HG03108 (cell line): ENCODE data around the gene IKZF4.

ENCODE experiments used
- ATAC-seq: cut with Tn5 transposase; IDR thresholded peaks from one replicate; pipeline ENCODE4 v1.9.1; 2021; ENCODE audit warnings: moderate library complexity; ENCODE audit not compliant: unreplicated experiment

The IKZF4 gene

DNA sequence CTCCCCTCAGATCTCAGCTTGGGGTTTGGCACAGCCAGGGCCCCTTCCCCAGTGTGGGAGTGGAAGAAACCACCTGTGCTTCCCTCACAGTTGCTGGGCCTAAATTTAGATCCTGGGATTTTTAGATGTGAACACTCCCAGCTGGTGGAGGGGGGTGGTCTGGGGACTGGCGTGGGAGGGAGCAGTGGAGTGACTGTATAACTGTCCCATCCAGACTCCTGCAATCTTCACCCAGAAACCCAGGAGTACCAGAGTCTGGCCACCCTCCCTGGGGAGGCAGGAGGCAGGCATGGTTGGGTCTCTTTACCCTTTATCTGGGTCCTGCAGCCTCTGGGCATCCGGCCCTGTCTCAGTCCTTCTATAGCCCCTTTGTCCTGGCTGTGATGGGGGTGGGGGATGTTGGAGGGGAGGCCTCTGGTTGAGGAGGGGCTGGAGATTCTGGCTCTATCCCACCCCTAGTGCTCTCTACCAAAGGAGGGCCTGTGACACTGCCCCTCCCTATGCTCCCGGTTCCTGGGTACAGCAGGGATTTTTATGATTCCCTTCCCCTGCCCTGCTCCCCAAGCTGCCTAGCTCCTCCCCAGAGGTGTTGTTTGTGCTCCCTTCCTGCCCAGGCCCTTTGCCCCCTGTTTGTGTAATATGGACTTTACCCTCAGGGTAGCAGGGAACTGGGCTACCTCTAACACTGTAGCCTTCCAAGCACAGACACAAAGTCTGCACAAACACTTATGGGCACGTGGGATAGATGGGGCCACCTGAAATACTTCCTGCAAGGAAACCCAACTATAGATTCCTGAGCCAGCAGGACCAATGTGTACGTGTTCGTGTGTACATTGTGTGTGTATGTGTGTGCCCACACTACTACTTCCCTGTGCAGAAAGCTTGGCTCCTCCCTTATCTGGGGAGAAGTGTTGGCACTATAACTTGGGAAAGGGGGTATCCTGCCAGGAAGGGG lies 60.8 kb downstream of the IKZF4 start:
- no peak for ATAC-seq

DNA sequence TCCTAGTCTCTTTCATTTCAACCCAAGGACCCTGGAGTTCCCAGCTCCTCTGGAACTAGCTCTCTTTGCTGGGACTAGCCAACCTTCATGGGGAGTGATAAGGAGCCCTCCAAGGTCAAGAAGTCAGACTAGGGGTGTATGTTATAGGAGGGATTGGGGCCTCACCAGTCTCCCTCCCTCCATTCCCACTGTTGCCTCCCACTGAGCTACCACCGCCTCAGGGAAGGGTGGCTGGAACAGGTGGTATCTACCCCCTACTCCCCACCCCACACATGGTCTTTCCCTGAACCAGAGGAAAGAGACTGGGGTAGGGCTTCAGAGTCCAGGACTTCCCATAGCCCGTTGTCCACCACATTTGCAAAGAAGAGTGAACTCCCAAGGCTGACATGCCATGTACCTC lies 61.5 kb downstream of the IKZF4 start:
- no peak for ATAC-seq

DNA sequence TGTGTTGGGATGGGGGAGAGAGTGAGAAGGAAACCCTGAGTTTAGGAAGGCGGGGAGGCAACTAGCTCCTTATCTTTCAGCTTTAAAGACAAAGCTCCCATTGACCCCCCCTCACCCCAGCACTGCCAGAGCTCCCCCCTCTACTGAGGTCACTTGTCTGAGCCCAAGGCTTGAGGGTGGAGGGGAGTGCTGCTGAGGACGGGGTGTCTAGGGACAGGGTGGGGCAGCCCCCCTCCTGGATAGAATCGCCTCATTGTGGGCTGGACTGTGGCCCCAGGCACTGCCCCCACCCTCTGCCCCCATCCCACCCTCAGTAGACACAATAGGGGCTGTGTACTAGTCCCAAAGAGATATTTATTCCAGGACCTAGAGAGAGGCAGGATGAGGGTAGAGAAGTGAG lies 62.1 kb downstream of the IKZF4 start:
- no peak for ATAC-seq

DNA sequence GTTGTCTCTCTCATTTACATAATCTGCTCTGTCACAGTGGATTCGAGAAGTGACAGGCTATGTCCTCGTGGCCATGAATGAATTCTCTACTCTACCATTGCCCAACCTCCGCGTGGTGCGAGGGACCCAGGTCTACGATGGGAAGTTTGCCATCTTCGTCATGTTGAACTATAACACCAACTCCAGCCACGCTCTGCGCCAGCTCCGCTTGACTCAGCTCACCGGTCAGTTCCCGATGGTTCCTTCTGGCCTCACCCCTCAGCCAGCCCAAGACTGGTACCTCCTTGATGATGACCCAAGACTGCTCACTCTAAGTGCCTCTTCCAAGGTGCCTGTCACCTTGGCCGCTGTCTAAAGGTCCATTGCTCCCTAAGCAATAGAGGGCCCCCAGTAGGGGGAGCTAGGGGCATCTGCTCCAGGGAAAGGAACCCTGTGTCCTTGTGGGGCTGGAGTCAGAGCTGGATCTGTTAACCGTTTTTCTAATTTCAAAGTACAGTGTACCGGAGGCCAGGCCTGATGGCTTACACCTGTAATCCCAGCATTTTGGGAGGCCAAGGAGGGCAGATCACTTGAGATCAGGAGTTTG lies 64.2 kb downstream of the IKZF4 start:
- no peak for ATAC-seq

DNA sequence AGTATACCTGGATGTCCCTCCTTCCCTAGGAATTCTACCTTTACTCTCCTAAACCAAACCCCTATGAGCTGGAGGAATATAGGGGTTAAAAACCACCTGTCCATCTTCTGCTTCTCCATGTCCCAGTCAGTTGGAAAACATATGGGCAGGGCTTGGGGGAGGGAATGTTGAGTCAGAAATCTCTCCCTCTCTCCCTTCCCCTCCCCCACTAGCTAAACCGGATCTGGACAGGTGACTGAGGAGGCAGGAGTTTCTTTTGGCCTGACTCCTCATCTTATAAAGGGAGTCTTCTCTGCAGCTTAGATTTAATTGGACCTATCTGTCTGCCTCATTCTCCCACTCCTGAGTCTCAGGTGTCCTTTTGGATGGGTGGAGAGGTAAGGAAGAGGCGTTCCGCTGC lies 65.3 kb downstream of the IKZF4 start:
- ATAC-seq, result no peak

DNA sequence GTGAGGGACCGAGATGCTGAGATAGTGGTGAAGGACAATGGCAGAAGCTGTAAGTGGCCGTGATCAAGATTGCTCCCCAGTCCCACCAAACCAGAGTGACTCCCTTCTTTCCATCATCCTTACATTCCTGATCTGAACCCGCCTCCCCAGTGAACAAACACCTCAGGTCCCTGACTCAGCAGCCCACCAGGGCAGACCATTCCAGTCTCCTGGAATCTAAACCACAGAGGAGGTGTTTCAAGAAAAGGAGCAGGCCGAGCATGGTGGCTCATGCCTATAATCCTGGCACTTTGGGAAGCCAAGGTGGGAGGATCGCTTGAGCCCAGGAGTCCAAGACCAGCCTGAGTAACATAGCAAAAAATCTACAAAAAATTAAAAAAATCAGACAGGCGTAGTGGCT lies 65.8 kb downstream of the IKZF4 start:
- ATAC-seq, result no peak

DNA sequence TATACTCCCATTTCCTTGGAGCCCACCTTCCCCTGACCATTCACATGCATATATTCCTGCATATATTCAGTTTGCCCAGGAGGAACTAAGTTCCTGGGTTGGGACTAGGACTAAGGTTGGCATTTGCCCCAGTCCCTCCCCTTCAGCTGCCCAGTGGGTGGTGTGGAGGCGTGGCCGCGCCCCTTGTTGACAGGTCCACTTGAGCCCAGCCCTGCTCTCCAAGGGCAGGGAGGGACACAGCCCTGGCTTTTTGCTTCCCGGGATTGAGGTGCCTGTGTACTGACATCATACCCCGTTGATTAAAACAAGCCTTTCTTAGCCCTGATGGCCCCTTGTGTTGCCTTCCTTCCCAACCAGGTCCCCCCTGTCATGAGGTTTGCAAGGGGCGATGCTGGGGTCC lies 66.4 kb downstream of the IKZF4 start:
- no peak for ATAC-seq
